GM21515 (cell line): ENCODE results near the gene KRT7.

ENCODE experiments used
- ATAC-seq: cut with Tn5 transposase; IDR thresholded peaks from one replicate; pipeline ENCODE4 v1.9.1; 2021; ENCODE audit not compliant: unreplicated experiment

KRT7 gene

DNA sequence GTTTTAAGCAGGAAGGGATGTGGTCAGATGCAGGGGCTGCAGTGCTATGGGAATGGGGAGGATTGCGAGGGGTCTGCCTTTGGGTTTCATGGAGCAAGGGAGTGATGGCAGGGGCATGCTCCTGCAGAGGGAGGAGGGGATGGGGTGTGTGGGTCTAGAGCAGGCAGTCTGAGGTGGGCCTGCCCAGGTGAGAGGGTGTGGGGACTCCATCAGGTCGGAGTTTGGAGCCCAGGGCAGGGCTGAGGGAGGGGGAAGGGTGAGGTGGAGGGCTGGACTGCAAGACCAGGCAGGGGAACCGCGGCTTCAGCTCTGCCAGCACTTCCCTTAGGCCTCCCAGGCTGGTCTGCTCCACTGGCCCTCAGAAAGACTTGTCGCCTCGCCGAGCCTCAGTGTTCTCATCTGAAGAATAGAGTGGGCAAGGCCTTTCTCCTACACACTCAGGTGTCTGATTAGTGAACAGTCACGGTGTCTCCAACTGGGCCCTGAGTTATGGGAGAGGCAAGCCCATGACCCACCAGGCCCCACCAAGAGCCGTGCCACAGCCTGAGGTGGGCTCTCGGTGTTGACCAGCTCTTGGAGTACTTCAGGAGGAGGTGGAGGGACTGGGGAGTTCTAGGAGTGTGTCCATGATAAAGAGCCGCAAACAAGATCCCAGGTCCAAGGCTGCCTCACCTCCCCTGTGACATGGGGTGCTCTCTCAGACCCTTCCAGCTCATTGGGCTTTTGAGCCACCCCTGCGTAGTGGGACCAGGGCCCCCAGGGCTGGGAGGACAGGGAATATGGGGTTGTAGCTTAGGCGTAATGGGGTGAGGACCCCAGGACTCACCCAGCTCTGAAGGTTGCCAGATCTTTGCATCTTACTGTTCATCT is 21.1 kb upstream of the KRT7 start:
- no peak for ATAC-seq

DNA sequence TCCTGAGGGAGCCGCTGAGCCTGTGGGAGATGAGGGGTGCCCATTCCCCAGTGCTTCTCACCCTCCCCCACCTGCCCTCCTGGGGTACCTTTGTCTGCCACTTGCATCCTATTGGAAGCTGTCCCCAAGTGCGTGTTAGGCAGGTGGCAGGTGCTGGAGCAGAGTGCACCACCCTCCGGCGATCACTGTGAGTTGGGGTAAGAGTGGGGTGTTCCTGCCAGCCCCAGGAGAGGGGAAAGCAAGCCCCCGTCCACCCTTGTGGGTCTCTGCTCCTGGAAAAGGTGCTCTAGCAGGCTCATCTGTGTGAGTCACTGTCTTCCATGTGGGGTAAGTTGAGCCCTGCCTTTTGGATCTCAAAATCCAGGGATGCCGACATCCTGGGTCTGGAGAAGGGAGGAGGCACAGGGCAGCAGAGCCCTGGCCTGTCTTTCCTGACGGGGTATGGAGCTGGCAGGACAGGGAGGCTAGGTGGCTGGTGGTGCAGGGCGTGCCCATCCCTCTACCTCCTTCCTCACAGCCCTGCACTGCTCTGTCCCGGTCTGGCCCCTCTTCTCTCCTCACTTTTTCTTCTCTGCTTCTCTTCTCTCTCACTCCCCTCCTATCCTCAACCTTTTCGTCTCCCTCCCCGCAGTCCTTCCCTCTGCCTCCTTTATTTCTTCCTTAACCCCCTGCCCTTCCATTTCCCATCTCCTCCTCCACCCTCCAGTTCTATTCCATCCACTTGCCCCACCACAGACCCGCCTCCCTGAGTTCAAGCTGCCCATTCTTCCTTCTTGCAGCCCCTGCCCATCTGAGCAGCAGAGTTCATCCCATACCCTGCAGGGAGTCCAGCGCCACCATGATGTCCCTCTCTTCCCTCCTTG is 20.1 kb upstream of the KRT7 start:
- no peak for ATAC-seq

DNA sequence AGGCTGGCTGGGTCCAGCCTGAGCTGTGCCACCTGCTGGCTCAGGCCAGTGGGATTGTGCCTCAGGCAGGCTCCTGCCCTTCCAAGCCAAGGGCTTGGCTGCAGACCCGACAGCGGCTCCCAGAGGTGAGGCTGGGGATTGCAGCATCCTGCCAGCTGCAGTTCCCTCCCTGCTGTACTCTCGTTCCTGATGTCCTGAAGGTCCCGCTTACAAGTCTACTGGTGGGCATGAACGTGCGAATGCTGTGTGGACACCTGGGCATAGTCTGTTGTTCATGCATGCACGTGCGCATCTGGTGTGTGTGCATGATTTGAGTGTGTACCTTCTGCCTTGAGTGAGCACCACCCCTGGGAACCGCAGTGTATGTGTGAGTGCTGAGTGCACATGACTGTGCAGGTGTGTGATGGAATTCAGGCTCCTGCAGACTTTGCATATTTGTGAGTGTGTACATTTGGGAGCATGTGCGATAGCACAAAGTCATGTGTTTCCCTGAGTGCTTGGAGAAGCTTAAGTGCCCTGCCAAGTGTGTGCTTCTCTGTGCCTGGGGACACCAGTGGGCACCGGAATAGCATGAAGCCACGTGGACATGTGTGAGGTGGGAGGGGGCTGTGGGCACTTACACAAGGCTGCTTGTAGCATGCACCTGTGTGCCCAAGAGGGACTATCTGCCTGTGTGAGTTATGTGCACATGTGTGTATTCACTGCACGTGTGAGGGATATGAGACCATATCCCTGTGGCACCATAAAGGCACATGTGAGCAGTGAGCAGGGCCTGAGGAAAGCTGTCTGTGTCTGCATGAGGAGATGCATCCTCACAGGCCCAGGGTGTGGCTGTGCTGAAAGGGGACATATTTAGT is 19.3 kb upstream of the KRT7 start:
- no peak for ATAC-seq

DNA sequence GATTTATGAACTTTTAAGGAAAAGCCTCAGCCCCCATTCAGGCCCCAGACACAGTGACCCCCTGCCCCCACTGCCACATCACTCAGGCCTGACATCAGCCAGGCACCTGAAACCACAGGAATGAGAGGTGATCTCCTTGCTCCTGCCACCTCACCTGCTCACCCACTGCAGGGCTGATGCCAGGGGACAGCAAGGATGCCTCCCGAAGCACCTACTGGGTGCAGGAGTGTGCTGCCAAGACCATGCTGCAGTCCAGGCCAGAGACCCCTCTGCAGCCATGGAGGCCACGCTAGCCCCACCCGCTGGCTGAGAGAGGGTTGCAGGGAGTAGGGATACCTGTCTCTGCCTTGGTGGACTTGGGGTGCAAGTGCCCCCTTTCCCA is 18.6 kb upstream of the KRT7 start:
- ATAC-seq, result no peak

DNA sequence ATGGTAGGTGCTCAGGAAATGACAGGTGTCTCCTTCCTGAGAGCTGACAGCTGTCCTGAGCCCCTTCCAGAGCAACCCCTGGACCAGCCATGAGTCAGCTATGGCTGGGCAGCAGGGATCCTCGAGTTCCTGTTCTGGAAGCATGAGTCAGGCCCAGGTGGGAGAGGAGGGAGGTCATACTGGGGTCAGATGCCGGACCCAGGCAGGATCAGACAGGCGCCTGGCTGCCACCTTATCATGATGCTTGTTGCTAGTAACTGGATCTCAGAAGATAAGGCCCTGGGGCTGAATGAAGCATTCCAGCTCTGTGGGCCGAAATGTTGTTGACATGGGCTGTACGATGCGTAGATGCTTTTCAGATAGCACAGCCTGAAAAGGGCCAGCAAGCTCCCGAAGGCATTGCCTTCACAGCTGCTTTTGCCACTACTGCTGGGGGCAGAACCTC is 17.4 kb upstream of the KRT7 start:
- no peak for ATAC-seq

DNA sequence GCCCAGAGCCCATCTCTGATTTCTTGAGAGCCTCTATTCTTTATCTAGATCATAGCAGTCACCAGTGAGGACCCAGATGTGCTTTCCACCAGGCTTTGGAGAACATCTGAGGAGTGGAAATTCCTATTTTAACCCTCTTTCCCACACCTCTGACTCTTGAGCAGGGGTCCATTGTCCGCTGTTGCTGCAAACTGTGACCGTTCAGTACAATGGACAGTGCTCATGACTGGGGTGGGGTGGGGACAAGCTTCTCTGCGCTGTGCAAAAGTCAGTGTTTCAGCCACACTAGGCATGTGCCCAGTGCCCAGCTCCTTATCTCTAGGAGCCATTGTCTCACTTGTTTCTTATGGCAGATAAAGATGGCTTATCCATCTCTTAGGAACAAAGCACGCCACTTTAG is 16.9 kb upstream of the KRT7 start:
- no peak for ATAC-seq

DNA sequence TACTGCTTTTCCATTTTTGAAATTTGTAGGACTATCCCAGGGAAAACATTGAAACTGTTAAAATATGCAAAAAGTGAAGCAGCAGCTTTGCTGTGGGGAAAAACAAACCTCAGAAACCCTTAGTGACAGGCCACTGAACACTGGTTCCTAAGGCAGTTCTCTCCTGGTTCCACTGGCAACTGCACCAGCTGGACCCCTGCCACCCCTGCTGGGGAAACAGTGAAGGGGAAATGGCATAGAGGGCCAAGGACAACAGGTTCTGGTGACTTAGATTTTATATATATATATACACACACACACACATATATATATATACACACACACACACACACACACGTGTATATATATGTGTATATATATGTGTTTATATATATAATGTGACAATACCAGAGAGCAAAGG is 16.2 kb upstream of the KRT7 start:
- no peak for ATAC-seq

DNA sequence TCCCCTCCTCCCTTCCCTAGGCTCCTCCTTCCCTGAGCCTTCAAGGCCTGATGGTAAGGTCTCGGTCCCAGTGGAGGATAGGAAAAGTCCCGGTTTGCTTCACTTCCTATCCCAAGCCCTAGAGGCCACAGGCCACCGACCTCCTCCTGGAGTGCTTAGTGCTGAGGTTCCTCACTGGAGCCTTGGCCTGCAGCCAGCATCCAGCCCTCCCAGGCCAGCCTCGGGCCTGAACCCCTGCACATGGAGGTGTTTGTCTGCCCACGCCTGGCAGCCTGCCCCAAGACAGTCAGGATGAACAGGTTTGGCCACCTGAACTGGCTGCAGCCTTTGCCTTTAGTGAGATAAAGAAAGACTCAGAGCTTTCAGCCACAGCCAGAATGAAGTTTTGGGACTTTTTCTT is 15.8 kb upstream of the KRT7 start:
- no peak for ATAC-seq

DNA sequence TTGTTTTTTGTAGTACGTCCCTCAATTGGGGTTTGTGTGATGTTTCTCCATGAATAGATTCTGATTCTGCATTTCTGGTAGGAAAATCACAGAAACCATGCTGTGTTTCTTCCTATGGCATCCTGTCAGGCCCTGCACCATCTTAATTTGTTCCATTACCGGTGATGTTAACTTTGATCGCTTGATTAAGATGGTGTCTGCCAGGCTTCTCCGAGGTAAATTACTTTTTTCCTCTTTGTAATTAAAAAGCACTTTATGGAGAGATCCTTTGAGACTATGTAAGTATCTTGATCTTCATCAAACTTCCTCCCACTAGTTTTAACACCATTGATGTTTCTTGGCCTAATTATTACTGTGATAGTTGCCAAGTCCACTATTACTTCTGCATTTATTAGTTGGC is 15.0 kb upstream of the KRT7 start:
- no peak for ATAC-seq

DNA sequence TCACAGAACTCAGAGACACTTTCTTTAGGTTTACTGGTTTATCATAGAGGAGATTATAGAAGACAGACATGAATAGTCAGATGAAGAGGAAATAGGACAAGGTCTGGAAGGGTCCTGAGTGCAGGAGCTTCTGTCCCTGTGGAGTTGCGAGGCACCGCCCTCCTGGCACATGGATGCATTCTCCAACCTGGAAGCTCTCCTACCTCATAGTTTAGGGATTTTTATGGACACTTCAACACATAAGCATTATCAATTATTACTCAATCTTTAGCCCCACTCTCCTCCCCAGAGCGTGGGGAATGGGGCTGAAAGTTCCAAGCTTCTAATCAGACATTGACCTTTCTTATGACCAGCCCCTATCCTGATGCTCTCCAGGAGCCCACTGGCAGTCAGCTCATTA is 12.6 kb upstream of the KRT7 start:
- ATAC-seq, result no peak

DNA sequence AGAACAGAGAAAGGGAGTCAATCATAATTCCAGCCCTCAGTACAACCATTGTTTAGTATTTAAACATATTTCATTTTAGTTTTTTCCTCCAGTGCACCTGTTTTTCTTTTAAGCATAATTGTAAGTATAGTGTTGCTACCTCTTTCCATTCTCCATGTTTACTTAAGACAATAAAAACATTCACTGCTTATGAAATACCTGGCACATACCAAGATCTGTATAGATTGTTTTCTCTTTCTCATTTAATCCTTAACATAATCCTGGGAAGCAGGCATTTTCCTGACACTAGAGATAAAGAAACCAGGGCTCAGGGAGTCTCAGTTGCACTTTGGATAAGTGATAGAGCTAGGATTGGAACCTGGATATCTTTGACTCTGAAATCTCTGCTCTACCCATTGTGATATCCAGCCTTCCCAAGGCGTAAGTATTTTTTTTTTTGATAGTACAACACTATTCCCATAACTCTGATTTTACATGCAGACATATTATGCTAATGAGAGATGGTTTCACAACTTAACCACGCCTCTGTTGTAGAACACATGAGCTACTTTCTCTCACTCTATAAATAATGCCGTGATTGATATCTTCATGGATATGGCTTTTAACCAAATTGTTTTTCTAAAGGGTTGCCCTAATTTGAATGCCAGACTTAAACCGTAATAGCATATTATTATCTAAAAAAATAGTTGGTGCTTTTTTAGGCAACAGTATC is 11.8 kb upstream of the KRT7 start:
- no peak for ATAC-seq

DNA sequence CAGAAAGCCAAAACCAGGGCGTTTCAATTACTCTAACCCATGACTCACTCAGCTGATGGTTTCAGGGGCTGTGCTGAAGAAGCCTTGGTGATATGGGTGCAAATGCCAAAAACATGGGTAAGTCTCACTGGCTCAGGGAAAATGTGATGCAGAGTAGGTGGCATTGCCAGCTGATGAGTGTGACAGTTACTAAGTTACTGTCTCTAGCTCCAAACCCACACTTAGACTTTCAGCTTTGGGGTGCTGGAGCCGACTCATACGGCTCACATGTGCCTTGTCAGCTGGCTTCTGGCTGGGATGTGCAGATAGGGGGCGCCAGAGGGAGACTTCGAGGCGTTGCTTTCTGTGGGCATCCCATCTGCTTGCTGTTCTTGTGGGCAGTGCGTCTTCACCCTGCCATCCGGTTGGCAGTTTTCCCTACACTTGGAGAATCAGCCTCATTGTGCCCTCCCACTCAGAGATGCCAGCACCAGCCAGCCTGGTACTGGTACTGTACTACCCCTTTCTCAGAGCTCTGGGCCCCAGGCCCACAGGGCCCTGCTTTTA is 11.1 kb upstream of the KRT7 start:
- ATAC-seq, result no peak

DNA sequence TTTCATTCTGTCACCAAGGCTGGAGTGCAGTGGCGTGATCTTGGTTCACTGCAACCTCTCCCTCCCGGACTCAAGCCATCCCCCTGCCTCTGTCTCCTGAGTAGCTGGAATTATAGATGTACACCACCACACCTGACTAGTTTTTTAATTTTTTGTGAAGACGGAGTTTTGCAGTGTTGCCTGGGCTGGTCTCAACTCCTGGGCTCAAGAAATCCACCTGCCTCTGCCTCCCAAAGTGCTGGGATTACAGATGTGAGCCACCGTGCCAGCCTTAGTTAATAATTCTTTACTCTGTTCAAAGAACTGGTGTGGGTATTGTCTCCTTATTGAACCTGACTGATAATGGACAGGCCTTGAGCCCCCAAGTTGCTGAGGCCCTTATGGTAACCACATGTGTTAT is 10.4 kb upstream of the KRT7 start:
- no peak for ATAC-seq

DNA sequence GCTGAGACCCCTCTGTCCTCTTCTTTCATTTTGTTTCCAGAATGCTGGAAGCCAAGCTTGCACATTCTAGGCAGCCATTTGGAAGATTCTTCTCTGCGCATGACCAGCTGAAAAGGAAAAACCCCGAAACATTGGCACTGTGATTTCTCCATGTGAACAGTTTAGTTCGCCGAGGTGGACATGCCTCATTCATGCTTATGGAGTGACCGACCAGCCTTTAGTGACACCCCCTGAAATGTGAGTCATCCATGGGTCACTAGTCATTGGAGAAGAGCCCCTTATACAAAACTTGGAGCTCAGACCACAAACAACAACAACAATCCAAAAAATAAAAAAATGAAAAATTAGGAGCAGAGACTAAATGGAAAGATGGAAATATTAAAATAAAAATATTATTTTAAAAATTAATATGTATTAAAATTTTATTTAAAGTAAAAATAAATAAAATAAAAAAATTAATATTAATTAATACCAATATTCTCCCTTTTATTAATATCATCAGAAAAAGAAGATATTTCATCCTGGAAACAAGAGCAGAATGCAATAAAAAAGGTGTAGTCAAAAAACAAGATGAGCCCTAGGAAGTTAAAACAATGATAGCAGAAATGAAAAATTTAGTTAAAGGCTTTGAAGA is 9.5 kb upstream of the KRT7 start:
- ATAC-seq, result no peak

DNA sequence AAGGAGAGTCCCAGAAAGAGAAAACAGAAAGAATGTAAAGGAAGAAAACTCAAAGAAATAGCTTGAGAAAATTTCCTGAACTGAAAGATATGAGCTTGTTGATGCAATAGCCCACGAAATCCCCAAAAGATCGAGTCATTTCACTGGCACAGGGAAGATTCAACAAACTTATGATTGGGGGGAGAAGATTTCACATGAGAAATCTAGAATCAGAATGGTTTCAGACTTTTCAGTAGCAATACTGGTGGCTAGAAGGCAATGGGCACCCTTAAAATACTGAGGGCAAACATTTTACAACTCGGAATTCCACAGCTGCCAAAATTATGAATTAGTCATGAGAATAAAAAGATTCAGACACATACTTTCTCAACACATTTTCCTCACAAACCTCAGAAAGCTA is 8.9 kb upstream of the KRT7 start:
- no peak for ATAC-seq

DNA sequence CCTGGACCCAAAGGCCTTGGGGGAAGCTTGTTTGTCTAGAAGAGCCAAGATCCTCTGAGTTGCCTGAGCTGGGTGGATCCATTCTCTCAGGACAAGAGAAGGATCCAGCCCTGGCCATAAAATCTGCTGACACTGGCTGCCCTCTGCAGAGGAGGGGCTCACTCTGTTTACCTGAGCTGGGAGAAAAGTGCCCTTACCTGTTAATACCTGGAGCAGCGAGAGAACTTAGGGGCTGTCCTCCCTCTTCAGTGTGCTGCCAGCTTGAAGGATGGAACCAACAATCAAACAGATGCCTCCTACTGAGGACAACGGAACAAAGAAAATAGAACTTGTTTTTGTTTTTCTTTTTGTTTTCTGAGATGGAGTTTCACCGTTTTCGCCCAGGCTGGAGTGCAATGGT is 7.3 kb upstream of the KRT7 start:
- ATAC-seq, result no peak

DNA sequence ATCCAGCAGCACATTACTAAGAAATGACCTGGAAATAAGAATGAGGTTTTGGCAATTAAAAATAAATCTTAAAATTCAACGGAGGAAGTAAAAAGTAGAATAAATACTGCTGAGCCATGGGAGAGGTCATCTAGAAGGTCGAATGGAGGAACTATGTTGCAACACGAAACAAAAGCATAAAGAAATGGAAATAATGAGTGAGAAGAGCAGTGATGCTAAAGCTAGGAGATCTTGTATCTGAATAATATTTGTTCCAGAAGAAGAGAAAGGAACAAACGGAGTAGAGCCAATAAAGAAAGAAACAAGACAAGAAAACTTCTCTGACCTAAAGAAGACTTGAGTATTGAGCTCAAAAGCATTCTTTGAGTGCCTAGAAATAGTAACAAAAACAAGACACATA is 6.6 kb upstream of the KRT7 start:
- ATAC-seq, result no peak

DNA sequence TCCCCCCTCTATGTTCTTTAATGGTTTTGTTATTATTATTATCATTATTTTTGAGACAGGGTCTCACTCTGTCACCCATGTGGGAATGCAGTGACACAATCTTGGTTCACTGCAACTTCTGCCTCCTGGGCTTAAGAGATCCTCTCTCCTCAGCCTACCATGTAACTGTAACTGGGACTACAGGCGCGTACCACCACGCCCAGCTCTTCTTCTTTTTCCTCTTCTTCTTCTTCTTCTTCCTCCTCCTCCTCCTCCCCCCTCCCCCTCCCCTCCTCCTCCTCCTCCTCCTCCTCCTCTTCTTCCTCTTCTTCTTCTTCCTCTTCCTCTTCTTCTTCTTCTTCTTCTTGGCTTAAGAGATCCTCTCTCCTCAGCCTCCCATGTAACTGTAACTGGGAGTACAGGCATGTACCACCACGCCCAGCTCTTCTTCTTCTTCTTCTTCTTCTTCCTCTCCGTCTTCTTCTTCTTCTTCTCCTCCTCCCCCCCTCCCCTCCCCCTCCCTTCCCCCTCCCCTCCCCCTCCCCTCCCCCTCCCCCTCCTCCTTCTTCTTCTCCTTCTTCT is 5.4 kb upstream of the KRT7 start:
- ATAC-seq, result no peak

DNA sequence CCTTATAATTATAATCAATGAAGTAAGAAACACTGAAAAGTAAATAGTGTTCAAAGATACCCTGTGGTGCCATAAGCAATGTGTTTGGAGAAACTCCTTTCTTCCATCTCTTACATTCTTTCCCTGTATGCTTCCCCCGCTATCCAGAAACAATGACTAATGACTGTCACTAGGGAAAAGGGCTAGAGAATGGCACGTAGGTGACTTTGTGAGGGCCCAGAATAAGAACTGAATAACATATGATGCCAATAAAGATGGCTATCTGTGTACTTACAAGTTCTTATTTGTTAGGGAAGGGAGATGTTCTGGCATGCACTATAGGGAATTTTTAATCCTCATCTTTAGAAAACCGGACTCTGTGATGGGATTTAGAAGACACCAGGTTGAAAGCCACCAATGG is 4.7 kb upstream of the KRT7 start:
- ATAC-seq, result no peak

DNA sequence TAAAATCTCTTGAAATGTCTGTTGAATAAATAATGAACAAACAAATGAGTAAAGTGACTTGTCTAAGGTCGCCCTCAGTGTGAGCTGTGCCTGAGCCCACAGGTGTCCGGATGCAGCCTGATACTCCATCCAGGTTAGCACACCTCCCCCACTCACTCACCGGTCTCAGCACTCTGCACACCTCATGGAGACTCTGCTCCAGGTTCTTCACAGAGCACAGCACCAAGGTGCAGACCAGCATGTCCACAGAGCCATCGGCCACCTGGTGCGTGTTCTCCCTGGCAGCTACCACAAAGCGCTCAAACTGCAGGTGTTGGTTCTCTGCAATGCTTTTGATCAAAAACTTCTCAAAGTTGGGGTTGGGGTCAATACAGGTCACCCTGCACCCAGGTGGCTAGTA is 4.1 kb upstream of the KRT7 start:
- no peak for ATAC-seq
